ENCODE data around the gene AOPEP. TPM values are rescaled to one million over a fixed set of nuclear protein-coding genes. Genes with fewer than 3 reads are reported as not detected.

AOPEP gene, protein sequence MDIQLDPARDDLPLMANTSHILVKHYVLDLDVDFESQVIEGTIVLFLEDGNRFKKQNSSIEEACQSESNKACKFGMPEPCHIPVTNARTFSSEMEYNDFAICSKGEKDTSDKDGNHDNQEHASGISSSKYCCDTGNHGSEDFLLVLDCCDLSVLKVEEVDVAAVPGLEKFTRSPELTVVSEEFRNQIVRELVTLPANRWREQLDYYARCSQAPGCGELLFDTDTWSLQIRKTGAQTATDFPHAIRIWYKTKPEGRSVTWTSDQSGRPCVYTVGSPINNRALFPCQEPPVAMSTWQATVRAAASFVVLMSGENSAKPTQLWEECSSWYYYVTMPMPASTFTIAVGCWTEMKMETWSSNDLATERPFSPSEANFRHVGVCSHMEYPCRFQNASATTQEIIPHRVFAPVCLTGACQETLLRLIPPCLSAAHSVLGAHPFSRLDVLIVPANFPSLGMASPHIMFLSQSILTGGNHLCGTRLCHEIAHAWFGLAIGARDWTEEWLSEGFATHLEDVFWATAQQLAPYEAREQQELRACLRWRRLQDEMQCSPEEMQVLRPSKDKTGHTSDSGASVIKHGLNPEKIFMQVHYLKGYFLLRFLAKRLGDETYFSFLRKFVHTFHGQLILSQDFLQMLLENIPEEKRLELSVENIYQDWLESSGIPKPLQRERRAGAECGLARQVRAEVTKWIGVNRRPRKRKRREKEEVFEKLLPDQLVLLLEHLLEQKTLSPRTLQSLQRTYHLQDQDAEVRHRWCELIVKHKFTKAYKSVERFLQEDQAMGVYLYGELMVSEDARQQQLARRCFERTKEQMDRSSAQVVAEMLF
- total RNA-seq (10 to 100 TPM; 12.4 to 12.9 TPM), total RNA-seq (9.9 to 13.1 reads per million in 2 donors)

DNA sequence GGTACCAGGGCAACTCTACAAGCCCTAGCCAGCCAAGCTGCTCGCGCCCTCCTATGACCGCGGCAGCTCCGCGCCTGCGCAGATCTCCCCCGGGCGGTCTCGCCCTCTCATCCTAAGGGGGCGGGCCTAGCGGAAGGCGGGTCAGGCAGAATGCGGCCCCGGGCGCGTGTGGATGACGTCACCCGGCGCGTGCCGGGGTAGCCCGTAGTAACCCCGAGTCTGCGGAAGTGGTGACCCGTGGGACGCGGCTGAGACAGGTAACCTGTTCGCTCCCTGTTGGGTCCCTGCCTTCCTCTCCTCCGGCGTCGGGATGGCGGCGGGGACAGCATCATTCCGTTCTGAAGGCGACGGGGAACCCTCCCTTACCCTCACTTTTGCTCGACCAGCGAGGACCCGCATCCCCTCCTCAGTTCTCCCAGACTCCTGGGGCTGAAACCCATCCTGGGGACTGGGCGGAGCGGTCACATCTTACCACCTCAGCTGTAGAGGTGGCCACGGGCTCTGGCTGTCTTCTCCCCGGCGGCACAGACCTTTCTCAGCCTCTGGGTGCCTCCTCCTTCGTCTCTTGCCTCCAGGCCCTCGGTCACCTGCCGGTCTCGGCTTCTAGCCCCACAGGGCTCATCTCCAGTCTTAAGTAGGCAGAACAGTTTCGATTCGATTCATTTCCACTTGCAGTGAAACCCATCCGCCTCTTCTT, at the start of gene AOPEP:
Gene AOPEP, plus strand, starts transcription at position 205 of the 697 bp plus-strand sequence. CDS start 33,085 bp downstream, outside the sequence.
- ATAC-seq, result peak; percentile 99
- H3K9me3 ChIP-seq (ENCODE audit: control insufficient read depth, low read length, poor library complexity, severe bottlenecking), result no peaks in the 10 kb centered on the region
- peaks cover 14% of the 10 kb centered on the region for H3K4me1 Mint-ChIP-seq
- H3K4me3 Mint-ChIP-seq, result peak within 1 kb of the TSS; percentile 97
- peak within 1 kb of the TSS; percentile 98 for H3K27ac Mint-ChIP-seq
- no peaks in the 10 kb centered on the region for H3K27me3 Mint-ChIP-seq
- peak; percentile 98 to 99 (median 99) for DNase-seq
- peaks cover 5% of the 10 kb centered on the region for H3K36me3 Mint-ChIP-seq (ENCODE audit: low read depth)

- H3K27me3 Mint-ChIP-seq, result peaks cover 40% of the 10 kb centered on the region
- H3K9me3 ChIP-seq (ENCODE audit: control insufficient read depth, low read length, poor library complexity, severe bottlenecking), result no peaks in the 10 kb centered on the region
- no peak for DNase-seq
- H3K27ac Mint-ChIP-seq, result no peak overlapping the region
- H3K36me3 Mint-ChIP-seq (ENCODE audit: low read depth), result no peaks in the 10 kb centered on the region
- H3K4me1 Mint-ChIP-seq, result no peaks in the 10 kb centered on the region
- H3K4me3 Mint-ChIP-seq, result no peak overlapping the region
- no peak for ATAC-seq
Observed at GRCh38 chr9:94677929-94678328, 48.6 kb upstream of the AOPEP start.

- H3K4me1 Mint-ChIP-seq, result no peaks in the 10 kb centered on the region
Observed at GRCh38 chr9:94679587-94679986, 46.9 kb upstream of the AOPEP start.

DNA sequence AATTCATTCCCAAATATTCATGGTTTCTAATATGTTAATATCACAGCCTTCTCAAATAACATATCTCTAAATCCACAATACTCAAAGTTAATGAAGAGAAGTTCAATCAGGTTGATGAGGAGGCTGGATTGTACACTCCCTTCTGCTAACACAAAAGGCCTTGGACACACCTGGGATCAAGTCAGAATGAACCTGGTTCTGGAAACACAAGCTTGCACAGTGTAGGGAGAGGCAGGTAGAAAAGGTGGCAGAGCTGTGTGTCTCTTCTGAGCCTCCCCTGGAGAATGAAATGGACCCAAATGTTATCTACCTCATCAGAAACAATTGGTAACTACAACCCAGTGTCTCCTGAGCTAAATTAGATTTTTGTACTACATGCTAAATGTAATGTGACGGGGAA, 46.5 kb upstream of the AOPEP start:
- ATAC-seq (no peak), DNase-seq (no peak)
- Mint-ChIP-seq H3K4me1 (no peaks in the 10 kb centered on the region), H3K4me3 (no peak overlapping the region), H3K36me3 (ENCODE audit: low read depth) (no peaks in the 10 kb centered on the region), H3K27me3 (peaks cover 44% of the 10 kb centered on the region), H3K27ac (no peak overlapping the region)
- no peaks in the 10 kb centered on the region for H3K9me3 ChIP-seq (ENCODE audit: control insufficient read depth, low read length, poor library complexity, severe bottlenecking)

More at GRCh38 chr9:94679587-94679986, 46.9 kb upstream of the AOPEP start:
- ATAC-seq, result no peak
- no peaks in the 10 kb centered on the region for H3K9me3 ChIP-seq (ENCODE audit: control insufficient read depth, low read length, poor library complexity, severe bottlenecking)
- no peaks in the 10 kb centered on the region for H3K36me3 Mint-ChIP-seq (ENCODE audit: low read depth)
- no peak for DNase-seq
- no peak overlapping the region for H3K4me3 Mint-ChIP-seq
- no peak overlapping the region for H3K27ac Mint-ChIP-seq
- H3K27me3 Mint-ChIP-seq, result peaks cover 44% of the 10 kb centered on the region

- peaks cover 44% of the 10 kb centered on the region for H3K27me3 Mint-ChIP-seq
- H3K27ac Mint-ChIP-seq, result no peak overlapping the region
- DNase-seq (no peak), ATAC-seq (no peak)
- no peak overlapping the region for H3K4me3 Mint-ChIP-seq
- H3K36me3 Mint-ChIP-seq (ENCODE audit: low read depth), result no peaks in the 10 kb centered on the region
- H3K4me1 Mint-ChIP-seq, result no peaks in the 10 kb centered on the region
- no peaks in the 10 kb centered on the region for H3K9me3 ChIP-seq (ENCODE audit: control insufficient read depth, low read length, poor library complexity, severe bottlenecking)
Observed at GRCh38 chr9:94680621-94681020, 45.9 kb upstream of the AOPEP start.

DNA sequence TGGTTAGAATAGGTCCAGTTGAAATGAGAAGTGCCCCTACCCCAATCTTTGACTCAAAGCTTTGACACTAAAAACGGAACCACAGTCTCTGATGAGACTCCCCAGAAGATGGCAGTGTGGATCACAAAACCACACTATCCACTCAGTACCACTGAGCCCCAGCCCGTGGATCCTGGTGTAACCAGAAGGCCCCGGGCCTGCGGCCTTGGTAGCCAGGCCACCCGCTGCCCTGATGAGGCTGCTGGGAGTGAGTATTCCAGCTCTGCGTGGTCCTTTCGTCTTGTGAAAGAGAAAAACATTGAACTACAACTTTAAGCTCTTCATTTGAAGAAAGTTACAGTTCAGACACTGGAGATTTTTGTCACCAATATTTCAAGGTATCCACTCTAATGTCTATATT, 45.0 kb upstream of the AOPEP start:
- ATAC-seq (peak; percentile 90), DNase-seq (peak in 2 of 3 donors; percentile 16 to 32)
- Mint-ChIP-seq H3K27ac (peak overlapping the region; percentile 85), H3K27me3 (peaks cover 43% of the 10 kb centered on the region), H3K4me3 (no peak overlapping the region), H3K4me1 (no peaks in the 10 kb centered on the region), H3K36me3 (ENCODE audit: low read depth) (no peaks in the 10 kb centered on the region)
- H3K9me3 ChIP-seq (ENCODE audit: control insufficient read depth, low read length, poor library complexity, severe bottlenecking), result no peaks in the 10 kb centered on the region

- Mint-ChIP-seq H3K4me1 (no peaks in the 10 kb centered on the region), H3K27ac (no peak overlapping the region), H3K27me3 (peaks cover 33% of the 10 kb centered on the region), H3K36me3 (ENCODE audit: low read depth) (no peaks in the 10 kb centered on the region), H3K4me3 (no peak overlapping the region)
- H3K9me3 ChIP-seq (ENCODE audit: control insufficient read depth, low read length, poor library complexity, severe bottlenecking), result no peaks in the 10 kb centered on the region
- DNase-seq (no peak), ATAC-seq (no peak)
Observed at GRCh38 chr9:94685359-94685758, 41.1 kb upstream of the AOPEP start.

GRCh38 chr9:94687451-94687850, 39.0 kb upstream of the AOPEP start:
- H3K27ac Mint-ChIP-seq, result no peak overlapping the region
- no peaks in the 10 kb centered on the region for H3K9me3 ChIP-seq (ENCODE audit: control insufficient read depth, low read length, poor library complexity, severe bottlenecking)
- H3K27me3 Mint-ChIP-seq, result peaks cover 38% of the 10 kb centered on the region
- no peak for ATAC-seq
- peaks cover 3% of the 10 kb centered on the region for H3K4me1 Mint-ChIP-seq
- H3K36me3 Mint-ChIP-seq (ENCODE audit: low read depth), result no peaks in the 10 kb centered on the region
- H3K4me3 Mint-ChIP-seq, result no peak overlapping the region
- DNase-seq, result no peak

DNA sequence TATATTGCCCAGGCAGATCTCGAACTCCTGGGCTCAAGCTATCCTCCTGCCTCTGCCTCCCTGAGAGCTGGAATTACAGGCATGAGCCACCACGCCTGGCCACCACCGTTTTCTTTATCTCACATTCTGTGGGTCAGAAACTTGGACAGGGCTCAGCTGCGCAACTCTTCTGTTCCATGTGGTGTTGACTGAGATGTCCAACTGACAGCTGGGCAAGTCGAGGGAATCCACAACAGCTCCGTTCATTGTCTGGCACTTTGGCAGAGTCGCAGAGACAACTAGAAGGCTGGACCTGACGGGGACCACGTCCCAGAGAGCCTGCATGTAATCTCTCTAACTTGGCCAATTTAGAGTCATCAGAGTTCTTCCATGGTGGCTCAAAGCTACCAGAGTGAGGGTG, 36.2 kb upstream of the AOPEP start:
- Mint-ChIP-seq H3K36me3 (ENCODE audit: low read depth) (no peaks in the 10 kb centered on the region), H3K4me1 (peaks cover 3% of the 10 kb centered on the region), H3K27me3 (peaks cover 41% of the 10 kb centered on the region), H3K27ac (no peak overlapping the region), H3K4me3 (no peak overlapping the region)
- H3K9me3 ChIP-seq (ENCODE audit: control insufficient read depth, low read length, poor library complexity, severe bottlenecking), result no peaks in the 10 kb centered on the region
- ATAC-seq, result no peak
- DNase-seq, result no peak

DNA sequence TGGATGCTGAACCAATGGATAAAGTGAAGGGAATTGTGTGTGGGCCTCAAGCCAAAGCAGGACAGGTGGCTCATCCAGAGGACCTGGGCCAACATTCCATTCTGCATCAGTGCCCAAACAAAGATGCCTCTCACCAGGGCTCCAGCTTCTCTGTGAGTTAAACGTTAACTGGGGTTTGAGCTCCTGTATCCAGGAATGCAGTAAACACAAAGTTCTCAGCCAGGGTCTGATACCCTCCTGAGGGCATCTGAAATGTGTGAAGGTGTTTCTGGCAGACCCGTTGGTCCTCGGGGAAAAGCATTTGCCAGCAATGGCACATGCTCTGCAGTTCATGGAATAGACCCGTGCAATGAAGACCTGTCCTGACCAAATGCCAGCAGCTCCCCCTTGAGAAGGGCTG, 33.9 kb upstream of the AOPEP start:
- H3K4me3 Mint-ChIP-seq, result no peak overlapping the region
- ATAC-seq (no peak), DNase-seq (no peak)
- H3K9me3 ChIP-seq (ENCODE audit: control insufficient read depth, low read length, poor library complexity, severe bottlenecking), result no peaks in the 10 kb centered on the region
- peaks cover 42% of the 10 kb centered on the region for H3K27me3 Mint-ChIP-seq
- peaks cover 3% of the 10 kb centered on the region for H3K4me1 Mint-ChIP-seq
- no peak overlapping the region for H3K27ac Mint-ChIP-seq
- no peaks in the 10 kb centered on the region for H3K36me3 Mint-ChIP-seq (ENCODE audit: low read depth)

DNA sequence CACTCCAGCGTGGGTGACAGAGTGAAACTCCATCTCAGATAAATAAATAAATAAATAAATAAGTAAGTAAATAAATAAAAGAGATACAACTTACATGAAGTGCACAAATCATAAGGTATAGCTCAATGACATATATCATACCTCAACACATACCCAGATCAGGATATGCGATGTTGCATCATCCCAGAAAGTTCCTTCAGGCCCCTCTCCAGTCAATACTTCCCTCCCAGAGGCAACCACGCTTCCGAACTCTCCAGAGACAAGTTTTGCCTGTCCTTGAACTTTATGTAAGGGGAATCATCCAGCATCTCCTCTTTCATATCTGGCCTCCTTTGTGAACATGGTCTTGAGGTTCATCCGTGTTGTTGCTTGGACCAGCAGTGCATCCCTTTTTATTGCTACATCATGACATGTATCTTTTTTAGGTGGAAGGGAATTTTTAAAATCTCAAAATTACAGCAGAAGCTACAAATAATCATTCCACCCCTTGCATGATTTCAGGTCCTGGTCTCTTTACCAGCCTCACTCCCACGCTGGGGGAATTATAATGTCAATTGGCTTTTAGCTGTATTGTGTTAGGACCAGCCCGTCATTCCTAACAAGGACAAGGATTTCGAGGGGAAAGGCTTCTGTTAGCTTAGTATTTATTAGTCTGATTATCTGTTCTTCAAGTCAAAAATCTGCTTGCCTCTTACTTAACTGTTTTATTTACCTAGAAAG, 32.9 kb upstream of the AOPEP start:
- no peak for ATAC-seq
- no peaks in the 10 kb centered on the region for H3K36me3 Mint-ChIP-seq (ENCODE audit: low read depth)

DNA sequence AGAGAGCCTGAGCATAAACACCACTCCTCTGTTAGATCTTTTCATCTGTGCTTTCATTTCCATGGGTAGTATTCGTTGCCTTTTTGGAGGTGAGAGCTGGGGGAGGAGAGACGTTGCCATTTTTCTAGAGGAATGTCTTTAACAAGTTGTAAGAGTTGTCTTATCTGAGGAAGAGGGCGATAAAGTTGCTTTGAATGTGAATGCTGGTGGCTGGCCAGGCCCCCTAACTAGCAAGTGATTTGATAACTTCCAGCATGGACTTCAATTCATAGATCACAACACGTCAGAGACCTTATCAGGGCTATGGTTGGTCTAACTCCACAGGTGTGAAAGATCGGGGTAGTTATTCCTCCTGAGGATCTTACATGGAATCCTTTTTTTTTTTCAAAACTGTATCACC, 30.0 kb upstream of the AOPEP start:
- H3K36me3 Mint-ChIP-seq (ENCODE audit: low read depth), result no peaks in the 10 kb centered on the region
- H3K27me3 Mint-ChIP-seq, result peaks cover 54% of the 10 kb centered on the region
- no peak overlapping the region for H3K4me3 Mint-ChIP-seq
- H3K27ac Mint-ChIP-seq, result no peak overlapping the region
- ATAC-seq, result no peak
- no peak for DNase-seq
- H3K9me3 ChIP-seq (ENCODE audit: control insufficient read depth, low read length, poor library complexity, severe bottlenecking), result no peaks in the 10 kb centered on the region
- H3K4me1 Mint-ChIP-seq, result no peaks in the 10 kb centered on the region

More for the DNA sequence above, 32.9 kb upstream of the AOPEP start:
- Mint-ChIP-seq H3K4me3 (no peak overlapping the region), H3K4me1 (peaks cover 3% of the 10 kb centered on the region), H3K27me3 (peaks cover 48% of the 10 kb centered on the region), H3K27ac (no peak overlapping the region)
- DNase-seq, result no peak
- H3K9me3 ChIP-seq (ENCODE audit: control insufficient read depth, low read length, poor library complexity, severe bottlenecking), result no peaks in the 10 kb centered on the region

Measured in T-helper 17 cell (primary cell).